Right lobe of liver (tissue), 6 donors: ENCODE results near the gene CRIP3. TPM values are rescaled to one million over a fixed set of nuclear protein-coding genes. Genes with fewer than 3 reads are reported as not detected.
"Not testable (repeated sequence)": the region's sequence is repeated elsewhere in the genome, so short reads cannot be mapped to it uniquely, and the experiment has no call there.

Source experiments
- ATAC-seq, 4 donors: fragments of 200-7000 bp; cut with Tn5 transposase; one replicate each; pipeline ENCODE4 v1.9.1; 2020; ENCODE audit warnings: mild to moderate bottlenecking in 4 of 4, moderate library complexity in 4 of 4
- DNase-seq, 3 donors: peaks; one replicate each; pipeline ENCODE4 v3.0.0-alpha.2; 2020
- H3K27ac ChIP-seq, 3 donors: fragments of 200-600 bp; one replicate each; pipeline ENCODE4 v1.8.0; 2022
- H3K27me3 ChIP-seq, 2 donors: fragments of 200-600 bp; one replicate each; pipeline ENCODE4 v1.8.0; 2022
- H3K36me3 ChIP-seq, 4 donors: fragments of 200-600 bp; sonication (generic) in 1 of 4; one replicate each; pipeline versions ENCODE4 v1.5.1 to v1.8.0; 2017 to 2022; ENCODE audit warnings: control low read depth in 1 of 4
- H3K4me1 ChIP-seq, 4 donors: fragments of 200-600 bp; sonication (generic) in 1 of 4; one replicate each; pipeline versions ENCODE4 v1.5.1 to v1.8.0; 2017 to 2022; ENCODE audit warnings: control low read depth in 1 of 4
- H3K4me3 ChIP-seq, 3 donors: fragments of 200-600 bp; one replicate each; pipeline ENCODE4 v1.8.0; 2022
- H3K9me3 ChIP-seq, 4 donors: fragments of 200-600 bp; sonication (generic) in 1 of 4; one replicate each; pipeline versions ENCODE4 v1.5.1 to v1.8.0; 2017 to 2022; ENCODE audit warnings: control low read depth in 1 of 4
- CTCF ChIP-seq, 4 donors: fragments of 200-600 bp in 3 of 4; fragments of 450-650 bp in 1 of 4; IDR thresholded peaks; one replicate each; pipeline versions ENCODE4 v1.5.1 to v1.8.0; 2016 to 2022; ENCODE audit warnings: antibody characterized with exemption in 4 of 4, mild to moderate bottlenecking in 2 of 4
- POLR2A ChIP-seq: fragments of 450-650 bp; IDR thresholded peaks from one replicate; pipeline ENCODE4 v1.6.1; 2017; ENCODE audit warnings: antibody characterized with exemption, mild to moderate bottlenecking
- WGBS: methylation state at CpG from one replicate; pipeline ENCODE4 v1.1.6; 2018; ENCODE audit warnings: low coverage, low lambda C conversion rate; ENCODE audit not compliant: insufficient coverage; ENCODE audit errors: missing lambda C conversion rate; 5-methylcytosine and 5-hydroxymethylcytosine counted together
- intact Hi-C, 2 donors: fragments of 100-400 bp; cut with DNase I; formaldehyde crosslinking; loops; one replicate each; pipeline versions ENCODE4 v1.11.2 to v1.14.1; 2022
- long read RNA-seq: library from polyadenylated mRNA; unstranded; transcript quantifications from one replicate; pipeline ENCODE4 v2.0.0, GENCODE V29; 2019
- total RNA-seq, 6 experiments: library from RNA; depleted of rRNA in 2 of 6; stranded (reverse); fragments of >200 nt in 2 of 6; fragmentation: NEBNext Ultra II Directional in 3 of 6; extraction: Animal tissue kit (Norgen Biotek cat#: 25700) in 3 of 6; gene quantifications; one replicate each; pipeline versions ENCODE4 v1.1.0 to v1.2.4, GENCODE V29; 2016 to 2023
- donor health status: DM: no; HTN: yes; CAD: no.
- donor health status: DM: no; HTN: no; CAD: no.
- donor health status: DM: no; HTN: no; CAD: no.
- donor health status: DM: no; HTN: yes; CAD: no.
- donor health status: DM: no; HTN: yes; CAD: no.

The CRIP3 gene, protein sequence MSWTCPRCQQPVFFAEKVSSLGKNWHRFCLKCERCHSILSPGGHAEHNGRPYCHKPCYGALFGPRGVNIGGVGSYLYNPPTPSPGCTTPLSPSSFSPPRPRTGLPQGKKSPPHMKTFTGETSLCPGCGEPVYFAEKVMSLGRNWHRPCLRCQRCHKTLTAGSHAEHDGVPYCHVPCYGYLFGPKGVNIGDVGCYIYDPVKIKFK
- 1 to 10 TPM; 2.1 to 7.9 (median 5.2) TPM for total RNA-seq
- long read RNA-seq, partial matches to known transcripts, result 0 of 1 reads
- long read RNA-seq, other reads (novel, unspliced or antisense), result 1 of 1 reads

- Histone ChIP-seq H3K27me3 (no peaks in the 10 kb centered on the region), H3K4me3 (peak within 1 kb of the TSS; percentile 29 to 47 (median 31)), H3K27ac (peak within 1 kb of the TSS; percentile 33 to 43 (median 42)), H3K4me1 (peaks cover 0 to 28% (median 0%) of the 10 kb centered on the region in 4 donors), H3K36me3 (peaks cover 0 to 15% (median 7%) of the 10 kb centered on the region in 4 donors), H3K9me3 (no peaks in the 10 kb centered on the region)
- ATAC-seq (peak; percentile 62 to 75 (median 68)), DNase-seq (peak; percentile 78 to 82 (median 81))
- intact Hi-C loops, result no loop called here
- WGBS, result 2% methylated on average over 14 of the region's 39 CpGs
- TF ChIP-seq CTCF (IDR thresholded peaks at IDR 0.05) (peak; percentile 51 to 68 (median 54)), POLR2A (peak; percentile 48)
Measured at GRCh38 chr6:43308101-43308989, at the start of gene CRIP3. Gene CRIP3, minus strand, starts transcription at chr6:43308826. Its CDS starts 34 bp downstream, at chr6:43308792.

GRCh38 chr6:43355862-43356590 is 47.4 kb upstream of the CRIP3 start:
- intact Hi-C loops, result loop anchor here in 1 of 2 donors (10.0 kb wide), 1 partner anchor 91 kb away; no protein-coding TSS in a partner anchor
- Histone ChIP-seq H3K36me3 (peaks cover 0 to 52% (median 22%) of the 10 kb centered on the region in 4 donors), H3K4me1 (peaks cover 0 to 5% (median 0%) of the 10 kb centered on the region in 4 donors), H3K27ac (no peak overlapping the region), H3K27me3 (no peaks in the 10 kb centered on the region), H3K9me3 (no peaks in the 10 kb centered on the region), H3K4me3 (no peak overlapping the region)
- ATAC-seq (peak; percentile 66 to 85 (median 74)), DNase-seq (no peak)
- 61% methylated on average over 2 of the region's 2 CpGs for WGBS
- TF ChIP-seq POLR2A, result no peak
- TF ChIP-seq CTCF (IDR thresholded peaks at IDR 0.05), result peak; percentile 40 to 60 (median 47)

- ATAC-seq, DNase-seq, H3K9me3 ChIP-seq, H3K4me1 ChIP-seq, H3K27me3 ChIP-seq, H3K4me3 ChIP-seq, H3K27ac ChIP-seq: not testable (repeated sequence)
- intact Hi-C loops, result loop anchor here in 1 of 2 donors (10.0 kb wide), 1 partner anchor 87 kb away; no protein-coding TSS in a partner anchor
- H3K36me3 ChIP-seq, result peaks cover 3 to 55% (median 23%) of the 10 kb centered on the region in 4 donors
- WGBS, result 93% methylated on average over 4 of the region's 5 CpGs
Measured at GRCh38 chr6:43351951-43352350, 43.3 kb upstream of the CRIP3 start.

GRCh38 chr6:43347444-43347843 is 38.8 kb upstream of the CRIP3 start:
- Histone ChIP-seq H3K4me3 (no peak overlapping the region), H3K4me1 (no peaks in the 10 kb centered on the region), H3K9me3 (no peaks in the 10 kb centered on the region), H3K27me3 (no peaks in the 10 kb centered on the region), H3K27ac (no peak overlapping the region), H3K36me3 (peaks cover 3 to 40% (median 12%) of the 10 kb centered on the region in 4 donors)
- DNase-seq (no peak), ATAC-seq (no peak)
- TF ChIP-seq POLR2A (no peak), CTCF (IDR thresholded peaks at IDR 0.05) (no peak)
- 94% methylated on average over 3 of the region's 3 CpGs for WGBS
- intact Hi-C loops, result no loop called here
